C4-2B (cell line): ENCODE results near the gene STAT4.

ENCODE experiments used
- CTCF ChIP-seq: fragments of 450-650 bp; conservative IDR thresholded peaks from 2 replicates; pipeline ENCODE4 v1.5.1; 2017; ENCODE audit warnings: mild to moderate bottlenecking
- ZFX ChIP-seq: fragments of 450-650 bp; IDR thresholded peaks from 2 replicates; pipeline ENCODE4 v1.6.1; 2017

- TF ChIP-seq CTCF, result no peak
- TF ChIP-seq ZFX, result no peak
These were observed 24.3 kb downstream of the STAT4 start for GRCh38 chr2:191126386-191127085.
